PC-3 (cell line): Measurements from ENCODE around the gene KLHDC2. TPM values are rescaled to one million over a fixed set of nuclear protein-coding genes. Genes with fewer than 3 reads are reported as not detected.
"Not testable (repeated sequence)": the region's sequence is repeated elsewhere in the genome, so short reads cannot be mapped to it uniquely, and the experiment has no call there.

Source experiments
- ATAC-seq: fragments of 200-7000 bp; cut with Tn5 transposase; 2 replicates; pipeline ENCODE4 v1.9.1; 2020; ENCODE audit warnings: mild to moderate bottlenecking, moderate library complexity
- BruUV-seq: library from RNA; stranded (reverse); fragments of 400-500 nt; replicated peaks from 2 replicates; lab custom pipeline; 2021; lab: Mats Ljungman, UMichigan
- CTCF ChIA-PET: fragments of 300-600 bp; sonication (Branson Sonifier 250); formaldehyde crosslinking; loops from one replicate; lab custom pipeline; 2022; ENCODE audit warnings: antibody characterized with exemption; lab: Charles Lee
- POLR2A ChIA-PET: fragments of 300-600 bp; sonication (Branson Sonifier 250); formaldehyde crosslinking; loops from one replicate; lab custom pipeline; 2022; ENCODE audit warnings: antibody characterized with exemption; ENCODE audit not compliant: unreplicated experiment; lab: Charles Lee
- DNase-seq: peaks from one replicate; pipeline ENCODE4 v3.0.0-alpha.2; 2015
- H2AFZ ChIP-seq: fragments of 300-600 bp; sonication (generic); 2 replicates; pipeline ENCODE4 v1.6.0; 2016; ENCODE audit warnings: antibody characterized with exemption, low read length
- H3F3A ChIP-seq: fragments of 300-600 bp; sonication (generic); one replicate; pipeline ENCODE4 v1.6.0; 2017; ENCODE audit warnings: antibody characterized with exemption, low read length, control low read depth, mild to moderate bottlenecking; ENCODE audit not compliant: unreplicated experiment
- H3K27ac ChIP-seq: fragments of 300-600 bp; sonication (generic); 2 replicates; pipeline ENCODE4 v1.5.1; 2016; ENCODE audit warnings: mild to moderate bottlenecking, low read length
- H3K27me3 ChIP-seq: fragments of 300-600 bp; sonication (generic); 2 replicates; pipeline ENCODE4 v1.6.1; 2016; ENCODE audit warnings: low read length, mixed read lengths
- H3K36me3 ChIP-seq: fragments of 300-600 bp; sonication (generic); 2 replicates; pipeline ENCODE4 v1.6.1; 2016; ENCODE audit warnings: low read depth, mixed run types, low read length, mixed read lengths
- H3K4me1 ChIP-seq: fragments of 300-600 bp; sonication (generic); 2 replicates; pipeline ENCODE4 v1.5.1; 2016; ENCODE audit warnings: low read length; ENCODE audit not compliant: insufficient read depth
- H3K4me2 ChIP-seq: fragments of 300-600 bp; sonication (generic); 2 replicates; pipeline ENCODE4 v1.6.0; 2016; ENCODE audit warnings: low read length
- H3K4me3 ChIP-seq: fragments of 300-600 bp; sonication (generic); 2 replicates; pipeline ENCODE4 v1.5.1; 2016; ENCODE audit warnings: mild to moderate bottlenecking, low read length, mixed read lengths
- H3K79me2 ChIP-seq: fragments of 300-600 bp; sonication (generic); 2 replicates; pipeline ENCODE4 v1.6.1; 2017; ENCODE audit warnings: low read length, mixed read lengths
- H3K9ac ChIP-seq: fragments of 300-600 bp; sonication (generic); 2 replicates; pipeline ENCODE4 v1.6.0; 2016; ENCODE audit warnings: mild to moderate bottlenecking, low read length
- H3K9me2 ChIP-seq: fragments of 300-600 bp; sonication (generic); replicated peaks from 2 replicates; pipeline ENCODE4 v1.6.1; 2016; ENCODE audit warnings: mixed run types, low read length, mixed read lengths
- H3K9me3 ChIP-seq: fragments of 300-600 bp; sonication (generic); 2 replicates; pipeline ENCODE4 v1.6.1; 2016; ENCODE audit warnings: low read length, mixed read lengths
- H4K20me1 ChIP-seq: fragments of 300-600 bp; sonication (generic); 2 replicates; pipeline ENCODE4 v1.6.1; 2016; ENCODE audit warnings: low read length, mixed read lengths
- CTCF ChIP-seq: fragments of 300-600 bp; sonication (generic); conservative IDR thresholded peaks from 2 replicates; pipeline ENCODE4 v1.5.1; 2017; ENCODE audit warnings: antibody characterized with exemption, low read depth, mild to moderate bottlenecking, low read length
- EZH2 ChIP-seq: fragments of 300-600 bp; sonication (generic); IDR thresholded peaks from one replicate; pipeline ENCODE4 v1.6.1; 2017; ENCODE audit warnings: antibody characterized with exemption, mild to moderate bottlenecking, low read length; ENCODE audit not compliant: unreplicated experiment
- EZH2phosphoT487 ChIP-seq: fragments of 300-600 bp; sonication (generic); IDR thresholded peaks from 2 replicates; pipeline ENCODE4 v1.6.1; 2018; ENCODE audit warnings: mild to moderate bottlenecking, antibody characterized with exemption, low read length, borderline replicate concordance
- intact Hi-C: fragments of 100-400 bp; cut with micrococcal nuclease; formaldehyde crosslinking; loops from 2 replicates; pipeline ENCODE4 v1.9.0; 2023
- total RNA-seq: library from RNA; depleted of rRNA; stranded (reverse); fragments of >200 nt; gene quantifications from 2 replicates; pipeline ENCODE4 v1.2.3, GENCODE V29; 2014

The KLHDC2 gene
- total RNA-seq, 1 experiment from 2014 or later = 126 TPM

GRCh38 chr14:49778421-49778820 lies 10.5 kb downstream of the KLHDC2 start:
- no TSS peak for BruUV-seq
- Histone ChIP-seq H3K4me2 (no peak overlapping the region), H3K36me3 (peaks cover 53% of the 10 kb centered on the region), H3F3A (no peaks in the 10 kb centered on the region), H2AFZ (no peak overlapping the region), H3K9ac (no peak overlapping the region), H3K79me2 (no peaks in the 10 kb centered on the region), H3K4me3 (no peak overlapping the region), H3K9me3 (no peaks in the 10 kb centered on the region), H3K27ac (no peak overlapping the region), H3K4me1 (no peaks in the 10 kb centered on the region), H3K27me3 (no peaks in the 10 kb centered on the region), H4K20me1 (no peaks in the 10 kb centered on the region), H3K9me2 (no peaks in the 10 kb centered on the region)
- no peak for DNase-seq
- intact Hi-C loops = loop anchor here (5.0 kb wide), 1 partner anchor 34 kb away; no protein-coding TSS in a partner anchor
- CTCF ChIA-PET = no interaction called here
- no peak for TF ChIP-seq CTCF
- TF ChIP-seq EZH2 = no peak
- TF ChIP-seq EZH2phosphoT487 = no peak
- no peak for ATAC-seq
- POLR2A ChIA-PET = no interaction called here

- DNase-seq, CTCF ChIA-PET, H3F3A ChIP-seq, H3K9me2 ChIP-seq, H3K27ac ChIP-seq, ATAC-seq, H3K4me1 ChIP-seq, H3K4me3 ChIP-seq, H3K79me2 ChIP-seq, intact Hi-C loops, H3K27me3 ChIP-seq, BruUV-seq, H3K4me2 ChIP-seq, H3K9me3 ChIP-seq, H2AFZ ChIP-seq, H3K9ac ChIP-seq, H4K20me1 ChIP-seq: not testable (repeated sequence)
- POLR2A ChIA-PET = interaction anchor here (0.7 kb wide), 1 partner anchor 87 kb away, joined by 10 read pairs; no protein-coding TSS in a partner anchor
- H3K36me3 ChIP-seq = peaks cover 67% of the 10 kb centered on the region
Observed at GRCh38 chr14:49781040-49781439, 13.1 kb downstream of the KLHDC2 start.

- intact Hi-C loops = no loop called here
- Histone ChIP-seq H3K27ac (no peak overlapping the region), H3K4me3 (no peak overlapping the region), H2AFZ (no peak overlapping the region), H3K27me3 (no peaks in the 10 kb centered on the region), H3K9me3 (no peaks in the 10 kb centered on the region), H3K79me2 (no peaks in the 10 kb centered on the region), H3K36me3 (peaks cover 80% of the 10 kb centered on the region), H4K20me1 (no peaks in the 10 kb centered on the region), H3K9ac (no peak overlapping the region), H3K9me2 (no peaks in the 10 kb centered on the region), H3K4me1 (no peaks in the 10 kb centered on the region), H3F3A (no peaks in the 10 kb centered on the region), H3K4me2 (no peak overlapping the region)
- no peak for ATAC-seq
- no peak for TF ChIP-seq EZH2
- TF ChIP-seq EZH2phosphoT487 = no peak
- TF ChIP-seq CTCF = no peak
- POLR2A ChIA-PET = interaction anchor here (0.6 kb wide), 1 partner anchor 16 kb away, joined by 5 read pairs; no protein-coding TSS in a partner anchor
- no TSS peak for BruUV-seq
- DNase-seq = no peak
- CTCF ChIA-PET = no interaction called here
Observed at GRCh38 chr14:49783394-49784014, 15.6 kb downstream of the KLHDC2 start.
